Measurements from ENCODE around the gene LDHD.

LDHD gene

GRCh38 chr16:75105306-75106061, 11.1 kb downstream of the LDHD start:
- Histone ChIP-seq H3K36me3 (ENCODE audit: control insufficient read depth, insufficient read depth, low read length) (peaks cover 19% of the 10 kb centered on the region), H3K9ac (ENCODE audit: low read depth, low read length) (no peak overlapping the region), H3K4me3 (ENCODE audit: low read depth, low read length) (no peak overlapping the region), H3K9me3 (ENCODE audit: control insufficient read depth, insufficient read depth, low read length) (no peaks in the 10 kb centered on the region), H3K4me1 (ENCODE audit: control insufficient read depth, insufficient read depth, low read length) (peaks cover 14% of the 10 kb centered on the region), H3K27me3 (ENCODE audit: control insufficient read depth, insufficient read depth, low read length) (no peaks in the 10 kb centered on the region)

GRCh38 chr16:75104836-75105235, 11.7 kb downstream of the LDHD start:
- H3K9me3 ChIP-seq (ENCODE audit: control insufficient read depth, insufficient read depth, low read length) = no peaks in the 10 kb centered on the region
- no peaks in the 10 kb centered on the region for H3K27me3 ChIP-seq (ENCODE audit: control insufficient read depth, insufficient read depth, low read length)
- H3K36me3 ChIP-seq (ENCODE audit: control insufficient read depth, insufficient read depth, low read length) = peaks cover 19% of the 10 kb centered on the region
- H3K4me1 ChIP-seq (ENCODE audit: control insufficient read depth, insufficient read depth, low read length) = peaks cover 9% of the 10 kb centered on the region
- no peak overlapping the region for H3K4me3 ChIP-seq (ENCODE audit: low read depth, low read length)
- no peak overlapping the region for H3K9ac ChIP-seq (ENCODE audit: low read depth, low read length)

- Histone ChIP-seq H3K27me3 (ENCODE audit: control insufficient read depth, insufficient read depth, low read length) (no peaks in the 10 kb centered on the region), H3K9me3 (ENCODE audit: control insufficient read depth, insufficient read depth, low read length) (no peaks in the 10 kb centered on the region), H3K4me1 (ENCODE audit: control insufficient read depth, insufficient read depth, low read length) (peaks cover 6% of the 10 kb centered on the region), H3K4me3 (ENCODE audit: low read depth, low read length) (no peak overlapping the region), H3K9ac (ENCODE audit: low read depth, low read length) (no peak overlapping the region), H3K36me3 (ENCODE audit: control insufficient read depth, insufficient read depth, low read length) (peaks cover 19% of the 10 kb centered on the region)
These were observed 12.6 kb downstream of the LDHD start for GRCh38 chr16:75103994-75104393.

- no peaks in the 10 kb centered on the region for H3K27me3 ChIP-seq (ENCODE audit: control insufficient read depth, insufficient read depth, low read length)
- H3K4me3 ChIP-seq (ENCODE audit: low read depth, low read length) = no peak overlapping the region
- peaks cover 10% of the 10 kb centered on the region for H3K4me1 ChIP-seq (ENCODE audit: control insufficient read depth, insufficient read depth, low read length)
- H3K9ac ChIP-seq (ENCODE audit: low read depth, low read length) = no peak overlapping the region
- H3K36me3 ChIP-seq (ENCODE audit: control insufficient read depth, insufficient read depth, low read length) = peaks cover 19% of the 10 kb centered on the region
- no peaks in the 10 kb centered on the region for H3K9me3 ChIP-seq (ENCODE audit: control insufficient read depth, insufficient read depth, low read length)
These were observed 14.0 kb downstream of the LDHD start for GRCh38 chr16:75102595-75102994.

- peaks cover 14% of the 10 kb centered on the region for H3K36me3 ChIP-seq (ENCODE audit: control insufficient read depth, insufficient read depth, low read length)
- H3K4me3 ChIP-seq (ENCODE audit: low read depth, low read length) = no peak overlapping the region
- no peaks in the 10 kb centered on the region for H3K27me3 ChIP-seq (ENCODE audit: control insufficient read depth, insufficient read depth, low read length)
- H3K4me1 ChIP-seq (ENCODE audit: control insufficient read depth, insufficient read depth, low read length) = peaks cover 14% of the 10 kb centered on the region
- no peaks in the 10 kb centered on the region for H3K9me3 ChIP-seq (ENCODE audit: control insufficient read depth, insufficient read depth, low read length)
- no peak overlapping the region for H3K9ac ChIP-seq (ENCODE audit: low read depth, low read length)
These were observed 14.9 kb downstream of the LDHD start for GRCh38 chr16:75101635-75102034.

GRCh38 chr16:75100603-75100990, 16.0 kb downstream of the LDHD start:
- no peaks in the 10 kb centered on the region for H3K27me3 ChIP-seq (ENCODE audit: control insufficient read depth, insufficient read depth, low read length)
- no peak overlapping the region for H3K9ac ChIP-seq (ENCODE audit: low read depth, low read length)
- H3K4me1 ChIP-seq (ENCODE audit: control insufficient read depth, insufficient read depth, low read length) = peaks cover 20% of the 10 kb centered on the region
- H3K4me3 ChIP-seq (ENCODE audit: low read depth, low read length) = no peak overlapping the region
- no peaks in the 10 kb centered on the region for H3K9me3 ChIP-seq (ENCODE audit: control insufficient read depth, insufficient read depth, low read length)
- peaks cover 15% of the 10 kb centered on the region for H3K36me3 ChIP-seq (ENCODE audit: control insufficient read depth, insufficient read depth, low read length)

GRCh38 chr16:75099738-75100602, 16.6 kb downstream of the LDHD start:
- no peaks in the 10 kb centered on the region for H3K27me3 ChIP-seq (ENCODE audit: control insufficient read depth, insufficient read depth, low read length)
- H3K4me3 ChIP-seq (ENCODE audit: low read depth, low read length) = no peak overlapping the region
- H3K9me3 ChIP-seq (ENCODE audit: control insufficient read depth, insufficient read depth, low read length) = no peaks in the 10 kb centered on the region
- H3K9ac ChIP-seq (ENCODE audit: low read depth, low read length) = no peak overlapping the region
- H3K4me1 ChIP-seq (ENCODE audit: control insufficient read depth, insufficient read depth, low read length) = peaks cover 20% of the 10 kb centered on the region
- H3K36me3 ChIP-seq (ENCODE audit: control insufficient read depth, insufficient read depth, low read length) = peaks cover 14% of the 10 kb centered on the region

- no peak overlapping the region for H3K4me3 ChIP-seq (ENCODE audit: low read depth, low read length)
- peaks cover 20% of the 10 kb centered on the region for H3K4me1 ChIP-seq (ENCODE audit: control insufficient read depth, insufficient read depth, low read length)
- H3K27me3 ChIP-seq (ENCODE audit: control insufficient read depth, insufficient read depth, low read length) = no peaks in the 10 kb centered on the region
- peaks cover 17% of the 10 kb centered on the region for H3K36me3 ChIP-seq (ENCODE audit: control insufficient read depth, insufficient read depth, low read length)
- H3K9ac ChIP-seq (ENCODE audit: low read depth, low read length) = no peak overlapping the region
- no peaks in the 10 kb centered on the region for H3K9me3 ChIP-seq (ENCODE audit: control insufficient read depth, insufficient read depth, low read length)
These were observed 17.4 kb downstream of the LDHD start for GRCh38 chr16:75099075-75099667.

- Histone ChIP-seq H3K4me3 (ENCODE audit: low read depth, low read length) (no peak overlapping the region), H3K4me1 (ENCODE audit: control insufficient read depth, insufficient read depth, low read length) (peaks cover 20% of the 10 kb centered on the region), H3K27me3 (ENCODE audit: control insufficient read depth, insufficient read depth, low read length) (no peaks in the 10 kb centered on the region), H3K36me3 (ENCODE audit: control insufficient read depth, insufficient read depth, low read length) (peaks cover 23% of the 10 kb centered on the region), H3K9ac (ENCODE audit: low read depth, low read length) (no peak overlapping the region), H3K9me3 (ENCODE audit: control insufficient read depth, insufficient read depth, low read length) (no peaks in the 10 kb centered on the region)
These were observed 18.4 kb downstream of the LDHD start for GRCh38 chr16:75097941-75098901.

- H3K27me3 ChIP-seq (ENCODE audit: control insufficient read depth, insufficient read depth, low read length) = no peaks in the 10 kb centered on the region
- no peak overlapping the region for H3K4me3 ChIP-seq (ENCODE audit: low read depth, low read length)
- peaks cover 19% of the 10 kb centered on the region for H3K36me3 ChIP-seq (ENCODE audit: control insufficient read depth, insufficient read depth, low read length)
- no peak overlapping the region for H3K9ac ChIP-seq (ENCODE audit: low read depth, low read length)
- no peaks in the 10 kb centered on the region for H3K9me3 ChIP-seq (ENCODE audit: control insufficient read depth, insufficient read depth, low read length)
- H3K4me1 ChIP-seq (ENCODE audit: control insufficient read depth, insufficient read depth, low read length) = peaks cover 22% of the 10 kb centered on the region
These were observed 19.3 kb downstream of the LDHD start for GRCh38 chr16:75097191-75097761.

GRCh38 chr16:75096656-75097055, 19.9 kb downstream of the LDHD start:
- Histone ChIP-seq H3K36me3 (ENCODE audit: control insufficient read depth, insufficient read depth, low read length) (peaks cover 16% of the 10 kb centered on the region), H3K4me1 (ENCODE audit: control insufficient read depth, insufficient read depth, low read length) (peaks cover 22% of the 10 kb centered on the region), H3K4me3 (ENCODE audit: low read depth, low read length) (no peak overlapping the region), H3K9me3 (ENCODE audit: control insufficient read depth, insufficient read depth, low read length) (no peaks in the 10 kb centered on the region), H3K9ac (ENCODE audit: low read depth, low read length) (no peak overlapping the region), H3K27me3 (ENCODE audit: control insufficient read depth, insufficient read depth, low read length) (no peaks in the 10 kb centered on the region)
